Neuronal stem cell (in vitro differentiated cells): ENCODE data around the gene SIGLEC11.

ENCODE experiments used
- DNase-seq: peaks from one replicate; pipeline ENCODE4 v3.0.0-alpha.2; 2013; ENCODE audit warnings: low spot score
- H2AFZ ChIP-seq: one replicate; pipeline ENCODE4 v1.6.1; 2013; ENCODE audit warnings: mild to moderate bottlenecking, low read length, inconsistent platforms
- H2AK5ac ChIP-seq: 2 replicates; pipeline ENCODE4 v1.6.1; 2013; ENCODE audit warnings: low read depth, mild to moderate bottlenecking, inconsistent platforms, low read length, moderate library complexity, mixed read lengths
- H2BK120ac ChIP-seq: 2 replicates; pipeline ENCODE4 v1.6.1; 2013; ENCODE audit warnings: low read depth, mild to moderate bottlenecking, inconsistent platforms, low read length, moderate library complexity, mixed read lengths
- H2BK12ac ChIP-seq: one replicate; pipeline ENCODE4 v1.6.1; 2013; ENCODE audit warnings: low read length, inconsistent platforms
- H2BK15ac ChIP-seq: 2 replicates; pipeline ENCODE4 v1.6.1; 2013; ENCODE audit warnings: mild to moderate bottlenecking, low read length, inconsistent platforms, mixed read lengths
- H2BK5ac ChIP-seq: one replicate; pipeline ENCODE4 v1.6.1; 2013; ENCODE audit warnings: inconsistent platforms, mild to moderate bottlenecking, low read length, moderate library complexity
- H3K14ac ChIP-seq: one replicate; pipeline ENCODE4 v1.6.1; 2013; ENCODE audit warnings: low read length, inconsistent platforms
- H3K18ac ChIP-seq: 2 replicates; pipeline ENCODE4 v1.6.1; 2013; ENCODE audit warnings: low read length, inconsistent platforms
- H3K23ac ChIP-seq: 2 replicates; pipeline ENCODE4 v1.6.1; 2013; ENCODE audit warnings: low read depth, mild to moderate bottlenecking, mixed read lengths, low read length, inconsistent platforms; ENCODE audit not compliant: poor library complexity
- H3K27ac ChIP-seq: replicated peaks from 3 replicates; pipeline ENCODE4 v1.5.1; 2013; ENCODE audit warnings: low read length, inconsistent platforms
- H3K27me3 ChIP-seq, 3 experiments: 2 replicates each; pipeline ENCODE4 v1.6.1; 2013; ENCODE audit warnings: low read length in 3 of 3, mild to moderate bottlenecking in 2 of 3, inconsistent platforms in 1 of 3, low read depth in 1 of 3, mixed read lengths in 1 of 3, moderate library complexity in 1 of 3; ENCODE audit not compliant: control insufficient read depth in 3 of 3, insufficient read depth in 3 of 3
- H3K36me3 ChIP-seq, 2 donors: replicated peaks in 1 of 2; 2 replicates each; pipeline ENCODE4 v1.6.1; 2013; ENCODE audit warnings: low read length in 2 of 2; ENCODE audit not compliant: control insufficient read depth in 2 of 2, insufficient read depth in 2 of 2
- H3K4ac ChIP-seq: 2 replicates; pipeline ENCODE4 v1.6.1; 2013; ENCODE audit warnings: inconsistent platforms, mild to moderate bottlenecking, low read length, moderate library complexity
- H3K4me1 ChIP-seq, 2 donors: 1 replicate in 1 of 2; 2 replicates in 1 of 2; pipeline ENCODE4 v1.6.1; 2013; ENCODE audit warnings: low read length in 2 of 2, low read depth in 1 of 2; ENCODE audit not compliant: control insufficient read depth in 2 of 2, insufficient read depth in 1 of 2
- H3K4me2 ChIP-seq: one replicate; pipeline ENCODE4 v1.6.1; 2013; ENCODE audit warnings: mild to moderate bottlenecking, low read length, inconsistent platforms; ENCODE audit not compliant: insufficient read depth, poor library complexity, severe bottlenecking
- H3K4me3 ChIP-seq, 2 donors: 2 replicates each; pipeline ENCODE4 v1.5.1; 2013; ENCODE audit warnings: low read length in 2 of 2, mild to moderate bottlenecking in 2 of 2, inconsistent platforms in 1 of 2, moderate library complexity in 1 of 2
- H3K79me1 ChIP-seq: one replicate; pipeline ENCODE4 v1.6.1; 2013; ENCODE audit warnings: low read depth, mild to moderate bottlenecking, inconsistent platforms, low read length, moderate library complexity
- H3K9ac ChIP-seq: one replicate; pipeline ENCODE4 v1.6.1; 2013; ENCODE audit warnings: mild to moderate bottlenecking, low read depth, low read length, inconsistent platforms; ENCODE audit not compliant: poor library complexity
- H3K9me3 ChIP-seq, 2 donors: replicated peaks in 1 of 2; 2 replicates each; pipeline versions ENCODE3 to v1.6.1; 2013; ENCODE audit warnings: low read length in 2 of 2, mild to moderate bottlenecking in 2 of 2, inconsistent platforms in 1 of 2, low read depth in 1 of 2, mixed read lengths in 1 of 2, moderate library complexity in 1 of 2; ENCODE audit not compliant: control insufficient read depth in 2 of 2, insufficient read depth in 1 of 2
- H4K8ac ChIP-seq: one replicate; pipeline ENCODE4 v1.6.1; 2013; ENCODE audit warnings: low read depth, mild to moderate bottlenecking, inconsistent platforms, low read length, moderate library complexity
- H4K91ac ChIP-seq: one replicate; pipeline ENCODE4 v1.6.1; 2013; ENCODE audit warnings: low read length, low read depth, mild to moderate bottlenecking, inconsistent platforms; ENCODE audit not compliant: poor library complexity
- WGBS, 2 donors: extraction: QIAGEN DNeasy Blood & Tissue Kit; methylation state at CpG; one replicate each; pipeline ENCODE4 v1.1.7; 2013; ENCODE audit warnings: missing lambda C conversion rate in 2 of 2, mixed read lengths in 1 of 2; ENCODE audit not compliant: insufficient read length in 2 of 2, insufficient replicate concordance in 1 of 2; ENCODE audit errors: extremely low coverage in 2 of 2; 5-methylcytosine and 5-hydroxymethylcytosine counted together

The SIGLEC11 gene

DNA sequence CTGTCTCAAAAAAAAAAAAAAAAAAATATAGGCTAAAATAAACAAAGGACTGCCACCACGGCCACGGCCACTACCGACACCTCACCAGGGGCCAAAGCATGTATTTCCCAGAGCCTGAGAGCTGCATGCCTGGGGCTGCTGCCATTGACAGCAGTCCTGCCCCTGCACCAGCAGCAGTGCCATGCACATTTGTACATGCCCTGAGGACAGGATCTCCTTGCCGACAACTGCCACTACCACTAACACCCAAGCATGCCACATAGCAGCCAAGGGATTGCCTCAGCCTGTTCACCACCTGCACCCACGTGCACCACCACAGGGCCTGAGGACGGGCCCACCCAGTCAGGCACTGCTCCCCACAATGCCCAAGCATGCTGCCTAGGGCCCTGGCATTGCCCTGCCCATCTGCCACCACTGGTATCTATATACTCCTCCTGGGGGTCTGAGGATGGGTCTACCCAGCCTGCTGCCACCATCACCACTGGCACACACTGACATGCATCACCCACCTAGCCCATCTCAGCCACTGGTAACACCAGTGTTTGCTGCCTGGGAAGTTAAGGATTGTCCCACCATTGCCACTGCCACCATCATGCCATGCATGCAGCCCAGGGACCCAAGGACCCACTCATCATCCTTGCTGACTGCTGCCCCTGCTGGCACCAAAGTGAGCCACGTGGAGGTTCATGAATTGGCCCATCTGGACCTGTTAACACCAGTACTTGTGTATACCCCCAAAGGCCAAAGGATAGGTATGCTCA, 21.1 kb downstream of the SIGLEC11 start:
- H3K36me3 ChIP-seq: no peaks in the 10 kb centered on the region
- peak overlapping the region; percentile 76 for H2BK120ac ChIP-seq
- peak overlapping the region; percentile 72 for H3K14ac ChIP-seq
- no peaks in the 10 kb centered on the region for H3K9me3 ChIP-seq
- H3K4me3 ChIP-seq: peak overlapping the region in 1 of 2 donors; percentile 55
- no peaks in the 10 kb centered on the region for H3K79me1 ChIP-seq
- no CpG with 5 or more reads among the region's 7 CpGs for WGBS, 2 donors
- H3K27me3 ChIP-seq: peaks cover 0 to 2% (median 0%) of the 10 kb centered on the region in 3 experiments
- peak overlapping the region; percentile 3 for H3K4ac ChIP-seq
- no peak overlapping the region for H3K27ac ChIP-seq
- no peak overlapping the region for H3K4me2 ChIP-seq
- peak overlapping the region; percentile 63 for H2BK12ac ChIP-seq
- DNase-seq: no peak
- no peaks in the 10 kb centered on the region for H3K4me1 ChIP-seq
- no peak overlapping the region for H2BK5ac ChIP-seq
- peak overlapping the region; percentile 96 for H2BK15ac ChIP-seq
- H4K91ac ChIP-seq: no peak overlapping the region
- H4K8ac ChIP-seq: peak overlapping the region; percentile 99
- H3K23ac ChIP-seq: peak overlapping the region; percentile 60
- H2AK5ac ChIP-seq: peak overlapping the region; percentile 69
- no peak overlapping the region for H3K9ac ChIP-seq
- no peak overlapping the region for H2AFZ ChIP-seq
- peak overlapping the region; percentile 60 for H3K18ac ChIP-seq

DNA sequence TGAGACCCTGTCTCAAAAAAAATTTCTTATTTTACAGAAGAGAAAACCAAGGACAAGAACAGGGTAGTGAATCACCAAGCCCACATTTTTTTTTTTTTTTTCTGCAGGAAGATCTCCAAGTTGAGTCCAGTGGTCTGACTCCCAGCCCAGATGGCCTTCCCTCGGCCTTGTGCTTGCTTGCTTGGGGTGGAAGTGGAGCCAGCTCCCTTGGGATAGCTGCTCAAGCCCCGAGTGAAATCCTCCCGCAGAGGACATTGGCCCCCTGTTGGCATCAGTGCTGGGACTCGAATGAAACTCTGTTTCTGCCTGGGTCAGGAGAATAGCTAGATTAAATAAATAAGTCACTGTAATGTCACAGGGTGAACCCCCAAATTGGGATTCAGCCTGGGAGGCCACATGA, 22.3 kb downstream of the SIGLEC11 start:
- no peaks in the 10 kb centered on the region for H3K79me1 ChIP-seq

DNA sequence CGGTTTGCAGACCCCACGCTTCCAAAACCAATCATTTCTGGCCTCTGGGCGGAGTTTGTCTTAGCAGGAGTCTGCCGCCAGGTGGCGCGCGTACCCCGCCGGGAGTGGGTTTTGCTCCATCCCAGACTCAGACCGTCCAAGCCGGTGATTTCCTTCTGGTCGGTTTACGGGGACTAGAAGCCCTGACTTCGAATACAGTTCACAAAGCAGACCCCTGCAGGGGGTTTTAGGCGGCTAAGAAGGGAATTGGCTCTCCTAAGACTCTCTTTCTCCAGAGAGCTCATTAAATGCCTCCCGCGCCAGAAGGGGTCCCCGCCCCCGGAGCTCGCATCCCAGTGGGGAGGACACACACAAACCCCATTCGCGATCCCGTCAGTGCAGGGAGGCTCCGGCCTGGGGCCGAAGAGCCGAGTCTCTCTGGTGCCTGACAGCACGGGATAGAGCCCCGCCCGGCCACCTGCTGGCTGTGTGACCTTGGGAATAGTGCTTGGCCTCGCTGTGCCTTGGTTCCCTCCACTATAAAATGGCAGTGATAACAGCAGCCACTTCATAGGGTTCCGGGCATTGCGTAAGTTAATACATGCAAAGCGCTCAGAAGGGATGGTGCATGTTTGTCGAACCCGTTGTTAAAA, 23.1 kb downstream of the SIGLEC11 start:
- Histone ChIP-seq H3K79me1 (no peaks in the 10 kb centered on the region), H3K14ac (no peak overlapping the region), H2AK5ac (no peak overlapping the region), H2BK12ac (no peak overlapping the region), H4K91ac (no peak overlapping the region), H3K4me2 (peak overlapping the region; percentile 47), H2AFZ (peak overlapping the region; percentile 90), H3K36me3 (peaks cover 0 to 3% of the 10 kb centered on the region in 2 donors), H3K27me3 (no peaks in the 10 kb centered on the region), H2BK5ac (no peak overlapping the region), H3K9ac (no peak overlapping the region), H3K18ac (no peak overlapping the region), H3K27ac (no peak overlapping the region), H3K9me3 (no peaks in the 10 kb centered on the region), H3K4ac (no peak overlapping the region), H3K4me3 (peak overlapping the region in 1 of 2 donors; percentile 3), H2BK120ac (no peak overlapping the region), H3K4me1 (no peaks in the 10 kb centered on the region), H2BK15ac (no peak overlapping the region), H4K8ac (no peak overlapping the region), H3K23ac (no peak overlapping the region)
- peak; percentile 88 for DNase-seq
- WGBS, 2 donors: no CpG with 5 or more reads among the region's 35 CpGs

More for the DNA sequence above, 22.3 kb downstream of the SIGLEC11 start:
- H3K27me3 ChIP-seq: peaks cover 0 to 2% (median 0%) of the 10 kb centered on the region in 3 experiments
- no peak overlapping the region for H4K91ac ChIP-seq
- no peak overlapping the region for H2AK5ac ChIP-seq
- H3K36me3 ChIP-seq: no peaks in the 10 kb centered on the region
- no peak overlapping the region for H2BK12ac ChIP-seq
- H2AFZ ChIP-seq: no peak overlapping the region
- no peaks in the 10 kb centered on the region for H3K4me1 ChIP-seq
- H2BK15ac ChIP-seq: no peak overlapping the region
- H3K23ac ChIP-seq: no peak overlapping the region
- H3K27ac ChIP-seq: no peak overlapping the region
- H4K8ac ChIP-seq: no peak overlapping the region
- no peak overlapping the region for H3K4me2 ChIP-seq
- no peak overlapping the region for H2BK120ac ChIP-seq
- WGBS, 2 donors: no CpG with 5 or more reads among the region's 4 CpGs
- H3K9me3 ChIP-seq: no peaks in the 10 kb centered on the region
- no peak overlapping the region for H3K4ac ChIP-seq
- no peak overlapping the region for H3K14ac ChIP-seq
- H2BK5ac ChIP-seq: no peak overlapping the region
- no peak overlapping the region for H3K18ac ChIP-seq
- no peak for DNase-seq
- H3K4me3 ChIP-seq: no peak overlapping the region
- H3K9ac ChIP-seq: no peak overlapping the region

- H3K4me1 ChIP-seq: no peaks in the 10 kb centered on the region
- no peak overlapping the region for H3K4me3 ChIP-seq
- H4K91ac ChIP-seq: no peak overlapping the region
- no peak overlapping the region for H2BK15ac ChIP-seq
- H2AFZ ChIP-seq: no peak overlapping the region
- peaks cover 0 to 13% of the 10 kb centered on the region in 2 donors for H3K36me3 ChIP-seq
- no peaks in the 10 kb centered on the region for H3K9me3 ChIP-seq
- H2BK120ac ChIP-seq: no peak overlapping the region
- H2AK5ac ChIP-seq: no peak overlapping the region
- no peak overlapping the region for H3K18ac ChIP-seq
- no CpG with 5 or more reads among the region's 5 CpGs for WGBS, 2 donors
- no peak overlapping the region for H2BK12ac ChIP-seq
- H3K79me1 ChIP-seq: no peaks in the 10 kb centered on the region
- no peak overlapping the region for H3K14ac ChIP-seq
- H3K23ac ChIP-seq: no peak overlapping the region
- no peaks in the 10 kb centered on the region for H3K27me3 ChIP-seq
- H3K4ac ChIP-seq: no peak overlapping the region
- no peak overlapping the region for H2BK5ac ChIP-seq
- H3K9ac ChIP-seq: no peak overlapping the region
- H3K27ac ChIP-seq: no peak overlapping the region
- H3K4me2 ChIP-seq: no peak overlapping the region
- DNase-seq: no peak
- H4K8ac ChIP-seq: no peak overlapping the region
Measured at GRCh38 chr19:49936549-49936948, 24.4 kb downstream of the SIGLEC11 start.
